ENCODE data around the gene SV2B.

SV2B gene

DNA sequence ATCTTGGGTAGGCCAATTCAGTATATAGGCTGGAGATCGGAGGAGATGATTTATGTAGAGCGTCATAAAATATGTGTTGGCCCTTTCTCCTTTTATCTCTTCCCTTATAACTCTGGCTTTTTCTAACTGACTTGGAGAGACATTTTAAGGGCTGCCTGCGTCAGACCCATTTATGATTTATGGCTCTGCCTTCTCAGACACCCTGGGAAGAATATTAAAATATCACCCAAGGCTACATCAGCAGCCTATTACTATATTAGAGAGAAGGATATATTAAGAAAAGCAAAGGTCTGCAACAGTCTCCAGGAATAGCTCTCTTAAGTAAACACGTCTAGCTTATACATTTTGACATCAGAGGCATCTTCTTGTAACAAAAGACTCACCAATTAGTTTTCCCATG, 179.4 kb downstream of the SV2B start:
- no peak for DNase-seq

DNA sequence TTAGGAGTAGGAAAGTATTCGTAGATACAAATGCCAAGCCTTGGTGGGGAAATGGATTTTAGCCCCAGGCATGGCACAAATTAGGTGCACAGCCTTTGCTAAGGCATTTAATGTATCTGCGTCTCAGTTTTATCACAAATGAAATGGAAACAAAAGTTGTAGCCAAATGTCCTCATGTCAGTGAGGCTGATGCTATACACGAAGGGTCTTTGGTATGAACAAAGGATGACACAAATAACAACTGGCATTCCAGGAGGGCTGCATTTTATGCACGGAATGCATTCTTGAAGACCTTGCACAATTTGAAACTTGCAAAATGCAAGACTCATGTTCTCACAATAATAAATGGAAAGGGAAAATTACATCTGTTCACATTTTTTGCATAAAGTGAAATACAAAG, 181.9 kb downstream of the SV2B start:
- no peak for DNase-seq

DNA sequence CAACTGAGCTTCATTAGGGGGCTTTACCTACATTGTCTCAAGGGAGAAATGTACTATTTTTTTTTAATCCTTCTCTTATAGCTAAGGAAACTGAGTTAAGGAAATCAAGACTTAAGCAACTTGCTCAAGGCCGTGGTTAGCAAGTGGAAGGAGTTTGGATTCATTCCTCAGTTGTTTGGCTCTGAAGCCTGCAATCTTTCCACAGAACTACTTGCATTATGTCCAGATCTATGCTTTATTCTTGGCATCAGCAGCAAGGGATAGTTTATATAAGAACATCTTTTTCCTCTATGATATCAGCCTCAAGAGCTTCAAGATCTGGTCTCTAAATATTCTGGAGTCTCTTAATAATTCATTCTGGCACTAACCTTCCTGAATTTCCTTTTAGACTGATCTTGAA, 182.4 kb downstream of the SV2B start:
- no peak for DNase-seq

DNA sequence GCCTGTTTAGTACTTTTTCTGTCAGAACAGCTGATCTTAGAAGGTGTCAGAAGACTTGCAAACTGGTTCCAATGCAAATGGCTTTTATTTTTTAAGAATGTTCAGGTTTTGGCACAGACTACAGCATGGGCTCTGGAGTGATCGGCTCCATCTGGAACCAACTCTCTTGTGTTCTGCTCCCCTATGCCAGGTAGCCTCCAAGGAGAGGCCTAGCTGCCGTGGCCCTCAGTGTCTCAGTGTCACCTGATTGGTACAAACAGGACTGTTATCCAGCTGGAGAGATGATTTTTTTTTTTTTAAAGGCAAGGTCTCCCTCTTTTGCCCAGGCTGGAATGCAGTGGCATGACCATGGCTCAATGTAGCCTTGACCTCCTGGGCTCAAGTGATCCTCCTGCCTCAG, 183.1 kb downstream of the SV2B start:
- no peak for DNase-seq

DNA sequence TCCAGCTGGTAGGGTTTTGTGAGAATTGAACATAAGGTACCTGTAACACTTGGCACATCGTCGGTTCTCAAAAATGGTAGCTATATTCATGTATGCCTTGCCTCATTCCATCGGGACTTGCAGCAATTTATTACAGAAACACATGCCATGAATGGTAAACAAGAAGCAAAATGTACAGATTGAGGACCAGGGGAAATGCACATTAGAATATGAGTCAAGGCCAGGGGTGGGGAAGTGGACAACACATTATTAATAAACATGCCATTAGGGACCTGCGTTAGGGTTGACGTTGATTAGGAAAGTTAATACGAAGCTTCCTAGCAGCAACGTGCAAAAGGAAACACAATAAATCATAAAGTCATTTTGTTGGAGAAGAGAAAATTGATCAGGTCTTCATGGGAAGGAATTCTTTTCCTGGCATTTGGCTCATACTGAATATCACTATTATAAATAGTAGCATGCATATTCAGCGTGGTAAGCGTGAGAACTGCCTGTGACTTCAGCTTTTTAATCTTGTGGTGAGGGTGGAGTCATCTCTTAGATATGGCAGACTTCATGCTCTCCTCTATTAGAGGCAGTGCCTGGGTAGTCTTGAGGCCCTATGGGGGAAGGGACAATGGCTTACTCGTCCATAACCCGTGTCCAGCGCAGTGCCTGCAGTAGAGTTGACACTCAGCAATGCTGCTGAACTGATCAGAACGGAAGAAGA, 184.9 kb downstream of the SV2B start:
- DNase-seq: no peak

DNA sequence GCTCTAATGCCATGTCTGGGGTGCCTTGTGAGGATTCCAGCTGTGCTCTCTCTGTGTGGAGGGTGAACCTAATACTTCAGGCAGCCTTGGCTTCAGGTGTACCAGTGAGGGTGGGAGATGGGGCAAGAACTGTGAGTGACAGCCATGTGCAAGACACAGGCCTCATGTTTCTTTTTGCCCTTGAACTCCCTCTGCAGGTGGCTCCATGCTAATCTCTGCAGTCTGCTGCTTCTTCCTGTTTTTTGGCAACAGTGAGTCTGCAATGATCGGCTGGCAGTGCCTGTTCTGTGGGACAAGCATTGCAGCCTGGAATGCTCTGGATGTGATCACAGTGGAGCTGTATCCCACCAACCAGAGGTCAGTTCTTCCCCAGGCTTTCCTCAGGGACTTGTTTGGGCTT, 189.3 kb downstream of the SV2B start:
- DNase-seq: no peak

DNA sequence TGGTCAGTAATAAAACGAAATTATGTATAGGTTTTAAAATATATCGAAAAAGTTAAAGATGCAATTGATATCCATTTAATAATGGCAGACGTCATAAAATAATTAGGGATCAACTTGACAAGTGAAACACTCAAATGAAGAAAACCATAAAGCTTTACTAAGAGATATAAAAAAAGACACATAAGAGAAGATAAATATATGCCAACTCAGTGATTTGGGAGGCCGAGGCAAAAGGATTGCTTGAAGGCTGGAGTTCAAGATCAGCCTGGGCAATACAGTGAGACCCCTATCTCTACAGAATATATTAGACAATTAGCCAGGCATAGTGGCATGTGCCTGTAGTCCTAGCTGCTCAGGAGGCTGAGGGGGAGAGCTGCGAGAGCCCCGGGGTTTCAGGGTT, 190.5 kb downstream of the SV2B start:
- no peak for DNase-seq

DNA sequence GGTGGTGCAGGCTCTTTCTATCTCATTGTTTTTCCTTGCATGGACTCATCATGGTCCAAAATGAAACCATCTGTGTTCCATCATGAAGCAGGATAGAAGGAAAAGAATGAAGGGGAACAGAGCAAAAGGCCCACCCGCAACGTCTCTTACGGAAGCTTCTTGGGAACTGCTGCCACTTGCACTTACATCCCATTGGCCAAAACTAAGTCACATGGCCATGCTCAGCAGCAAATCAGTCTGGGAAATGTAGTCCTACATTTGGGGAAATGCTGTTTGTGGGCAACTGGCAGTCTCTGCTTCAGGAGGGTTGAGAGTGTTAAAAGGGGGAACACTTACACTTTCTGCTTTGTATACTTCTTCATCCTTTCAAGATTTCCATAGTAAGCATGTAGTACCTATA, 191.6 kb downstream of the SV2B start:
- no peak for DNase-seq

DNA sequence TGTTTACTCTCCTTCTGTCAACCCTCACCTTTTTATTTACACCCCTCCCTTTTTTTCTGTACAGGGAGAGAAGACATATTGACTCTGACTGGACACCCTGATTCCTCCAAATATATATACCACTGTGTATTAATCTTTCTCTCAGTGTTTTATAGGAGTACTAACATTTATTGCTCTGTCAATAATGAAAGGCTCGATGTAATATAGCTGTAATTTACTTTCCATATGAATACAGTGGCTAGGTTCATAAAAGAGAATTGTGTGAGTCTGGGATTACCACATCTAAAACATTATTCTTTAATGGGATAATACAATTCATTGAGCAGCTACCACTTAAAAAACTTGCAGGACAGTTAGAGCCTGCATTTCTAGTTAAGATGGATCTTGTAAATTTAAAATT, 194.3 kb downstream of the SV2B start:
- no peak for DNase-seq

DNA sequence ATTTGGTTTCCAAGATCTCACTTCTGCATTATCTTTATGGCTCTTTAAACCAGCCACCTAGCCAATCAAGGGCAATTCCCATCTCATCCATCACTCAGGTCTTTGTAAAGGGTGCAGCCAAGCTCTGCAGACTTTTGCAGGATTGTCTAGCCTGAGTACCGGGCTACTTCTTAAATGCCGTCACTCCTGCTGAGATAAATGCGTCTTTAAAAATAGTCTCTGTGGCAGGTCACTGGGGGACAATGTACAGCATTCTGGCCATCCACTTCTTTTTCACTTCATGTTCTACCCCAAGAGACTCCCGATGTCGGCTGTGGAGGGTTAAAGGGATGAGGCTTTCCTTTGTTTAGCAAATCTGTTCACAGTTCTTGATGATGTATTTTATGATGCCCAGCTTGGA, 194.7 kb downstream of the SV2B start:
- DNase-seq: no peak

DNA sequence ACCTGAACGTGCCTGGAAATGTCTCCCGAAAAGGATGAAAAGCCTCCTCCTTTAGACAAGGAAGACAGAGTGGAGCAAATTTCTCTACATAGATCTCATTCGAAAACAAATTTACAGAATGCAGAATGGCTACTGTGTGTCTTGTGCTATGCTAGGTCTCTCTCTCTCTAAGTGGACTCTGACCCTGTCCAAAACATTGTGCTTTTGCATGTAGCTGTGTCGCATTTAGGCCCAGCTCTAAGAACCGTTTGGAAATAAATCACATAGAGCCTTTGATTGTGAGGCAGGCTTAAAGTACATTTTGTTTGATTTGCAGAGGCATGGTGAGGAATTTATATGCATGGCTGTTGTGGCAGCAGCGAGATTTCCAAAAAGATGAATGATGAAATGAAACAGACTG, 198.0 kb downstream of the SV2B start:
- no peak for DNase-seq

DNA sequence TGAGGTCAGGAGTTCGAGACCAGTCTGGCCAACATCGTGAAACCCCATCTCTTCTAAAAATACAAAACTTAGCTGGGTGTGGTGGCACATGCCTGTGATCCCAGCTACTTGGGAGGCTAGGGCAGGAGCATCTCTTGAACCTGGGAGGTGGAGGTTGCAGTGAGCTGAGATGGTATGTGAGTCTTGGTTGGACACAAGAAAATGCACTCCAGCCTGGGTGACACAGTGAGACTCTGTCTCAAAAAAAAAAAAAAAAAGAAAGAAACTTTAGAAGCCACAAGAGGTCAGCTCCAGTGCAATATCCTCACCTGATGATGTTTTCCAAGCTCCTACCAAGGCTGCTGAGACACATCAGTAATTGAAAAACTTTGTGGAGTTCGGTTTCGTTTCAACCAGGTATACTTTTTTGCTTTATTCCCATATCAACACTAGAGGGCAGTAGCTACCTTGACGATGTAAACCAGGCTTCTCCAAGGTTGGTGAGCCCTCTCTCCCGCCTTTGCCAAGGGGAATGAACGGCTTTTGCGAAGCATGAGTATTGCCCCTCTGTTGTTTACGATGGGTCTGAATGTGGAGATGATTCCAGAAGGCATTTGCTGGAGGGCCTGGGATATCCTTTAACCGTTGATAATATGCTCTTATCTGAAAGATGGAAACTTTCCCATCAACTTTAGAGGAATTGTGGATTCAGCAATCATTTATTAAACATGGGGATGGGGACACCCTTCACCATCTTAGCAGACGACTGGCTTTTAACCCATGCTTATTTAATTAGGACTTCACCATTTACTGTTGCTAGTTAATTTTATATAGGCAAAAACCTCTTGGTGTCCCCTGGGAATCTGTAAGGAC, 202.8 kb downstream of the SV2B start:
- DNase-seq: no peak

DNA sequence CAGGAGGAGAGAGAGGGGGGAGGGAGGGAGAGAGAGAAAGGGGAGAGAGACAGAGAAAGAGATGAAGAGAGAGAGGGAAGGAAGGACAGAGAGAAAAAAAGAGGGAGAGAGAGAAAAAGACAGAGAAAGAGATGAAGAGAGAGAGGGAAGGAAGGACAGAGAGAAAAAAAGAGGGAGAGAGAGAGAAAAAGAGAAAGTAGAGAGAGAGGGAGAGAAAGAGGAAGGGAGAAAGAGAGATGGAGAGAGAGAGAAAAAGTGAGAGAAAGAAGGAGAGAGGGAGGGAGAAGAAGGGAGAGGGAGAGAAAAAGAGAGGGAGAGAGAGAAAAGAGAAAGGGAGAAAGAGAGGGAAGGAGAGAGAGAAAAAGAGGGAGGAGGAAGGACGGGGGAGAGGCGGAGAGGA, 204.2 kb downstream of the SV2B start:
- no peak for DNase-seq

DNA sequence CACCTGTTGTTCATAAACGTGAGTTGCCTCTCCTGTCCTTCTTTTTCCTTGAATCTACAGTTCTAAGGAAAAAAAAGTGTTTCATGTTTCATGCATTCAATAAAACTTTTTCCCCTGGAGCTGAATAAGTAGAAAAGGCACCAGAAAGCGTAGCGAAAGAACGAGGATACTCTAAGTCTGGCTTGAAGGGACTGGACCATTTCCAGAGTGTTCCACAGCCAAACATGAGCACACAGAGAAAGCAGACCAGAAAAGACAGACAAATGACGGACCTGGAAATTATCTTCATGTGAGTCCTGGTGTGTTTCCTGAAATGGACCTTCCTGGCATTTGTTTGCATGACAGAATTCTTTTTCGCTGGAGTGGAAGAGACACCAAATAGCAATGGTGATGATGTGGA, 204.7 kb downstream of the SV2B start:
- DNase-seq: no peak

DNA sequence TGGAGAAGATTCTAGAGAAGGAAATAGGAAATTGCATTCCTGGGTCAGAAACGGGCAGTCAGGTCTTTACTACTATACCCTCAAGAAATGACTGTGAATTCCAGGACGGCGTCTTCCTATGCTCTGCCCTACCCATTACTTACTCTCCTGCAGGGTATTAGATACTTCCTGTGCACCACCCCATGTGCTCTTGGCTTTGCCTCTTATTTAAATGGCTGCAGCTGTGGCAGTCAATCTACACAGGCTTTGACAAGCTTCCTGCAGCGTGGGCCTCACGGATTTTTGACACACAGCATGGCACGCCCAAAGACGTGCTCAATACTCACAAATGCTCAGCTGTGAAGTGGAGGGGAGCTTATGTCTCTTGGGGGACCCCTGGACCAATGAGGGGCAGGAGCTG, 206.1 kb downstream of the SV2B start:
- DNase-seq: no peak

DNA sequence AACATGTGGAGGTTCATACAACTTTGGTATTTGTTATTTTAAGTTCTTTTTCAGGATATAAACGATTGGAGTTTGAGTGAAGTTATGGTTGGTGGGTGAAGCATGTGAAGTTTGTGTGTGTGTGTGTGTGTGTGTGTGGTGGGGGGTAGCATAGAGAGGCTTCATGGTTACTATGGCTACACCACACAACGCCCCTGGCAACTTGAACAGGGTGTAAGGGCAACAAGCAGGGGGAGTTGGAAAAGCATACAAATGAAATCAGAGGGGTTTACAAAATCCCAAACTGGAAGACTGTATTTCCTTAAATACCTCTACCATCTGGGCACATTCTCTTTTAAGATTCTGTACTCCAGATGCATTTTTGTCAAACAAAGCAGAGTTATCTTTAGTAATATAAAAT, 207.5 kb downstream of the SV2B start:
- no peak for DNase-seq

DNA sequence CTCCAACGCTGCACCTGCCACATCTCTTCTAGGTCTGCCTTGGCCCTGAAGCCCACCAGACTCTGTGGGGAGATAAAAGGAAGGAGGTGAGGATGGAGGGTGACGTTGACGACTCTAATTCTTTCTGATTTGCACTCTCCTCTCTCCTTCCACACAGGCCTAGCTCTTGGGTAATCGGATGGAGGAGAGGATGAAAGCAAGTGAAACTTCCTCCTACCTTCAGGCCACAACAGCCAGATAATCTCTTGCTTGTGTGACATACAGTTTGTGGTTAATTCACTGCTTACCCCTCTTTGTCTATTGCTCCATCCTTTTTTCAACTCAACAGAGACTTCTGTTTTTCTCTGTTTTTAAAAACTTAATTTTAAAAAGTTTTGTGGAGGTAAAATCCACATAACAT, 208.1 kb downstream of the SV2B start:
- no peak for DNase-seq

DNA sequence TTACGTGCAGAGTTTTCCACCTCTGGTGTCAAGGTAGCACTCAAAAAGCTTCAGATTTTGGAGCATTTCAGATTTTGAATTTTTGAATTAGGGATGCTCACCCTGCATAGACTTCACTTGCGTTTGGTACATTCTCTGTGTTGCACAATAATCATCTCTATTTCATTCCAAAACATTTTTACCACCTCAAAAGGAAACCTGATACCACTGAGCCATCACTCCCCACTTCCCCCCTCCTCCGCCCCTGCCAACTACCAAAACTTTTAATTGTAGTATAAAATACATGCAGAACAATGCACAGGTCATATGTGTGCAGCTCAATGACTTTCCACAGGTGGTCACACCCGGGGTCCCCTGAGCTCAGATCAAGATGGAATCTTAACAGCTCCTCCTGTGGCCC, 208.8 kb downstream of the SV2B start:
- DNase-seq: peak; percentile 46

DNA sequence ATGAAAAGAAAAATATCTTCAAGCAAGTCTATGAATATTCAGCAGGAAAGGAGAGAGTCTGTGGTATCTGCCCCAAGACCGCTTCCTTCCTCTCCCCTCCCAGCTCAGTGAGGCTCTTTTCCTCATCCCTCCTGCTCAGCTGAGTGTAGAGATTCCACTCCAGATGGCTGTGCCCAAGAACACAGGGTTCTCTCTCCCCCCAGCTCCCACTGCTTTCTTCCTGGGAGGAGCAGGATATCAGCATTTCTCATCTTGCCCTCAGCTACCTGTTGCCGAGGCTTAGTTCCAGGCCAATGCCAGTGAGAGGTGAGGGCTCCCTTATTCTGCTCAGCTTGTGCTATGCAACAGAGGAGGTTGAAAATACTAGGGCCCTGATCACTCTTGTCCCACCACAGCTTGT, 211.9 kb downstream of the SV2B start:
- DNase-seq: no peak

DNA sequence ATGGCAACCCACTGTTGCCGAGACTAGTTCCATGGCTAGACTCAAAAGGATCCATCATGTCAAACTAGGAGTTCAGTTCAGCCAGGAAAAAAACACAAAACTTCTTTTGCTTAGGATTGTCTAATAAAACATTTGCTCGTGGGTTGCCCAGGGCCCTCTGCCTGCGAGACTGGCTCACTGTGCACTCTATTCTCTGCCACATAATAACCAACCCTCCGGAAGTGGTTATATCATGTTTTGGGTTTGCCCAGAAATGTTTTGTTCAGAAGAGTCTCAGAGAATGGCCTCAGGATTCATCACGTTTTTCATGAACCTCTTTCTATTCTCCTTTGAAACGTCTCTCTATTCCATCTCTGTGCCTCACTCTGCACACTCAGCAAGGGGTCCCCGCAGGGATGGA, 216.1 kb downstream of the SV2B start:
- DNase-seq: no peak

DNA sequence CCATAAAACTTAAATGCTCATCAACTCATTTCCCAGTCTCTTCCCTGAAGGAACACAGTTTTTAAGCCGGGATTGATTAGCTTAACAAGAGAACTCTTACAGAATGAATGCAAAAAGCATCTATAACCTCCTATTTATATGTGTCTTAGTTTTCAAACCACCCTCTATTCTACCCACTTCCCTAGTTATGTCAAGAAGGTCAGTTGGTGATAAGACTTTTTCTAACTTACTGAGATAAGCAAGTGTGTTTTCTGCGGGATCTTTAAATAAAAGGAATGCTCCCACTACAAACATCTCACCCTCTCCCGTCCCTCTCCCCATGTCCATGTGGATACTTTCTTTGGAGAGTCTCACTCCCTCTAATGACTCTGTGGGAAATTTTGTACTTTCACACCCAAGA, 218.5 kb downstream of the SV2B start:
- DNase-seq: no peak

DNA sequence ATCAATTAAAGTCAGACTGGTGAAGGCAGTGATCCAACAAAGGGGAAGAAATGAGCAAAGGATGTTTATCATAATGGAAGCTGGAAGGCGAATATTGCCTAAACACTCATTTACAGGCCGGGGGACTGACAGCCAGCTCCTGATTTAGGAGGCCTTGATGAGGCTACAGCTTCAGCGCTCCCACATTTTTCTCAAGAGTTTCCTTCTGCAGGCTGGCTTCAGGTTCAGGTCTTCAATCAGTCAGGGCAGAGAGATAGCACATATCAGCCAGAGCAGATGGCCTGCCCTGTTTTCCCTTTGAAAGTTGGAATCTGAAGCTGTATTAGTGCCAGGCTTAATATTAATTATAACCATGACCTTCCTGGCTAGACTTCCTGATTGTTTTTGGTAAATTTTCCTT, 218.9 kb downstream of the SV2B start:
- no peak for DNase-seq

DNA sequence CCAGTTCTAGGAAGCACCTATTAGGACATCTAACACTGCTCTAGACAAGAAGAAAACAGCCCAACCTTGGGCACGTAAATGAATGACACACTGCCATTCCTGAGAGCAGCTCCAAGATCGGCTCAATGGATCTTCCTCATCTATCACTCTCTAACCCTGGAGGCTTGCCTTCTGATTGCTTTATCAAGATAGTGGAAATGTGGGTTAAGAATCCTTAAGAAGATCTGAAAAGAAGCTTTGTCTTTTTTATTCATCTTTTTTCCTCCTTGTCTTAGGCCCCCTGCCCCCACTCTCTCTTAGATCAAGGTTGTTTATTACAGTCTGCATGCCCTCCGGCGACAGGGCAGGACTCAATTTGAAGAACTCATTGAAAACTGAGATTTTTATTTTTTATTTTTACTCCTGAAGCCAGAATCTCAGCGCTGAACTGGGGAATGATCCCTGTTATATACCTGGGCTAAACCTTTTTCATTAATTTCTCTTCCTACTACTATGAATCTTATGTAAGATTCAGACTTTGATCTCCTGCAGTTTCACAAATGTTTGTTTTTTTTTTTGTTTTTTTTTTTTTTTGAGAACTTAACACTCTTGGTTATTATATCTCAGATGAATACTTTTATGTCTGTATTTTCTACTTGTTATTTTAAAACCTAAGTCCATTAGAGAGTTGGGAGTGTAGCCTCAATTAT, 219.5 kb downstream of the SV2B start:
- DNase-seq: no peak

DNA sequence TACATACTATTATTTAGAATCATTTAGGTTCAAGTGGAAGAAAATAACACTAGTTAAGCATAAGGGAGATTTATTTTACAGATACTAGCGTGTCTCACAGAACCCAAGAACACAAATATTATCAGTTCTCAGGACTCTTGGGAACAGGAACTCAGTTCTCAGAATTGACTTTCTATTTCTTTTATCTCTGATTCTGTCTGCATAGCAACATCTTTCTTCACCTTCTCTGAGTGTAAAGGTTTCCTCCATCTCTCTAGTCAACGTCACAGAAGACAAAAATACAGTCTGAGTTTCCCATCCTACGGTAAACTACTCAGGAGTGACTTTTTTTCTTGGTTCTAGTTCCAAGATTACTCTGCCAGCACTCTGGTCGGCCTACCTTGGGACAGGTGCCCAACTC, 220.0 kb downstream of the SV2B start:
- DNase-seq: no peak

Data from stimulated activated CD8-positive, alpha-beta memory T cell treated with anti-CD3 and anti-CD28 coated beads, Interleukin-4, amount 100 ng/mL, for 48 hours (primary cell).